IPS-20b (cell line): ENCODE measurements around the gene CTBP1.

Experiments used
- H3K27ac ChIP-seq: one replicate; pipeline ENCODE4 v1.5.1; 2013; ENCODE audit warnings: low read length
- H3K27me3 ChIP-seq: 2 replicates; pipeline ENCODE4 v1.6.1; 2013; ENCODE audit warnings: mild to moderate bottlenecking, low read length, inconsistent platforms; ENCODE audit not compliant: insufficient read depth
- H3K36me3 ChIP-seq: 2 replicates; pipeline ENCODE4 v1.6.1; 2013; ENCODE audit warnings: low read depth, mild to moderate bottlenecking, inconsistent platforms, low read length, moderate library complexity; ENCODE audit not compliant: insufficient read depth
- H3K4me1 ChIP-seq: 2 replicates; pipeline ENCODE4 v1.6.1; 2013; ENCODE audit warnings: mild to moderate bottlenecking, control low read depth, inconsistent platforms, low read length, moderate library complexity; ENCODE audit not compliant: insufficient read depth
- H3K4me3 ChIP-seq: 2 replicates; pipeline ENCODE4 v1.5.1; 2013; ENCODE audit warnings: mild to moderate bottlenecking, low read length, inconsistent platforms
- H3K9ac ChIP-seq: 2 replicates; pipeline ENCODE4 v1.6.1; 2013; ENCODE audit warnings: low read depth, mild to moderate bottlenecking, inconsistent platforms, low read length, moderate library complexity
- H3K9me3 ChIP-seq: 2 replicates; pipeline ENCODE4 v1.6.1; 2013; ENCODE audit warnings: mild to moderate bottlenecking, low read depth, low read length, inconsistent platforms; ENCODE audit not compliant: insufficient read depth

The CTBP1 gene

DNA sequence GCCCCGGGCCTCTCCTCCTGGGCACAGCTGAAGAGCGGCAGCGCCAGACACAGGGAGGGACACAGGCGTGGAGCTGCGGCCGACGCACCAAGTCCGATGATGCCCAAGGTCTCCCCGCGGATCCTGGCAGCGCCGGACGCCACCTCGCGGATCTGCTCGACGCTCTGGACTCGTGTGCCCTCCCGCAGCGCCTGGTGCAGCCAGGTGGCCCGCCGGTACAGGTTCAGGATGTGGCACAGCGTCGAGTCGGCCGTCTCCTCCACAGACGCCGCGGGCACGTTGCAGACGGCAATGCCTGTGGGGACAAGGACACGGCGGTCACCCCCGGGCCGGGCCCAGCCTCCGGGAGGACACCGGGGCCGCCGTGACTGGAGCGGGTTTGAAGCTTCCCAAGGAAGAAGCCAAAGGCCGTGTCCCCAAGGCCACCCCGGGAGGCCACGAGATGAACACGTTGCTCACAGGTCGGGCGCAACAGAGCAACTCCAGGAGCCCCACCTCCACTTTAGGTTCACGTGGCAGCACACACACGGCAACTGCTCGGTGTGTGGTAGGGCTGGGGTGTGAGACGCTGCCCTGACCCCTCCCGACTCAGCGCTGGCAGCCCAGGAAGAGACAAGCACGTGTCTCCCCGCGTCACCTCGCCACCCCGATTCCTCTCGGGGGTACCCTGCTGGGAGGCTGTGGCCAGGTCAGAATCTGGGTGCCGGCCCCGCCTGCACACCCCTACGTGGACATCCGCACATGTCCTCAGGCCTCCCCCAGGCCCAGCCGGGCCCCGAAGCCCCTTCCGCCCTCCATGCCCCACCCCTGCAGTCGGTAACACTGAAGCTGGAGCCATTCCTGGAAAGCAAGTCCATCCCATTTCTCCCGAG, 23.4 kb downstream of the CTBP1 start:
- Histone ChIP-seq H3K9ac (no peak overlapping the region), H3K36me3 (peaks cover 49% of the 10 kb centered on the region), H3K4me1 (no peaks in the 10 kb centered on the region), H3K4me3 (no peak overlapping the region), H3K27ac (no peak overlapping the region), H3K27me3 (no peaks in the 10 kb centered on the region), H3K9me3 (no peaks in the 10 kb centered on the region)

GRCh38 chr4:1223841-1224809, 24.8 kb downstream of the CTBP1 start:
- Histone ChIP-seq H3K4me3 (no peak overlapping the region), H3K4me1 (no peaks in the 10 kb centered on the region), H3K27me3 (no peaks in the 10 kb centered on the region), H3K36me3 (peaks cover 43% of the 10 kb centered on the region), H3K27ac (no peak overlapping the region), H3K9ac (no peak overlapping the region), H3K9me3 (no peaks in the 10 kb centered on the region)

GRCh38 chr4:1222938-1223690, 25.8 kb downstream of the CTBP1 start:
- Histone ChIP-seq H3K27ac (no peak overlapping the region), H3K36me3 (peaks cover 39% of the 10 kb centered on the region), H3K9ac (no peak overlapping the region), H3K9me3 (no peaks in the 10 kb centered on the region), H3K27me3 (no peaks in the 10 kb centered on the region), H3K4me3 (no peak overlapping the region), H3K4me1 (no peaks in the 10 kb centered on the region)

GRCh38 chr4:1222036-1222789, 26.7 kb downstream of the CTBP1 start:
- no peak overlapping the region for H3K9ac ChIP-seq
- H3K9me3 ChIP-seq, result no peaks in the 10 kb centered on the region
- no peak overlapping the region for H3K4me3 ChIP-seq
- H3K27me3 ChIP-seq, result no peaks in the 10 kb centered on the region
- H3K27ac ChIP-seq, result no peak overlapping the region
- H3K36me3 ChIP-seq, result peaks cover 30% of the 10 kb centered on the region
- no peaks in the 10 kb centered on the region for H3K4me1 ChIP-seq

- Histone ChIP-seq H3K9ac (no peak overlapping the region), H3K4me1 (no peaks in the 10 kb centered on the region), H3K27me3 (no peaks in the 10 kb centered on the region), H3K27ac (no peak overlapping the region), H3K36me3 (peaks cover 31% of the 10 kb centered on the region), H3K4me3 (no peak overlapping the region), H3K9me3 (no peaks in the 10 kb centered on the region)
These were observed 27.6 kb downstream of the CTBP1 start for GRCh38 chr4:1221155-1221870.

GRCh38 chr4:1220566-1220965, 28.4 kb downstream of the CTBP1 start:
- H3K36me3 ChIP-seq, result peaks cover 38% of the 10 kb centered on the region
- H3K9me3 ChIP-seq, result no peaks in the 10 kb centered on the region
- H3K4me1 ChIP-seq, result no peaks in the 10 kb centered on the region
- H3K9ac ChIP-seq, result no peak overlapping the region
- H3K27ac ChIP-seq, result no peak overlapping the region
- H3K27me3 ChIP-seq, result no peaks in the 10 kb centered on the region
- no peak overlapping the region for H3K4me3 ChIP-seq

GRCh38 chr4:1219566-1219950, 29.4 kb downstream of the CTBP1 start:
- H3K9ac ChIP-seq, result no peak overlapping the region
- no peak overlapping the region for H3K27ac ChIP-seq

GRCh38 chr4:1218634-1219565, 30.0 kb downstream of the CTBP1 start:
- H3K36me3 ChIP-seq, result peaks cover 36% of the 10 kb centered on the region
- H3K9ac ChIP-seq, result no peak overlapping the region
- H3K27ac ChIP-seq, result no peak overlapping the region
- H3K4me3 ChIP-seq, result no peak overlapping the region
- H3K9me3 ChIP-seq, result no peaks in the 10 kb centered on the region
- no peaks in the 10 kb centered on the region for H3K4me1 ChIP-seq
- no peaks in the 10 kb centered on the region for H3K27me3 ChIP-seq

More at GRCh38 chr4:1219566-1219950, 29.4 kb downstream of the CTBP1 start:
- H3K4me1 ChIP-seq, result no peaks in the 10 kb centered on the region
- no peaks in the 10 kb centered on the region for H3K27me3 ChIP-seq
- no peak overlapping the region for H3K4me3 ChIP-seq
- H3K36me3 ChIP-seq, result peaks cover 41% of the 10 kb centered on the region
- no peaks in the 10 kb centered on the region for H3K9me3 ChIP-seq

GRCh38 chr4:1217366-1217765, 31.6 kb downstream of the CTBP1 start:
- Histone ChIP-seq H3K9me3 (no peaks in the 10 kb centered on the region), H3K9ac (no peak overlapping the region), H3K27me3 (no peaks in the 10 kb centered on the region), H3K27ac (no peak overlapping the region), H3K36me3 (peaks cover 48% of the 10 kb centered on the region), H3K4me1 (no peaks in the 10 kb centered on the region), H3K4me3 (no peak overlapping the region)

DNA sequence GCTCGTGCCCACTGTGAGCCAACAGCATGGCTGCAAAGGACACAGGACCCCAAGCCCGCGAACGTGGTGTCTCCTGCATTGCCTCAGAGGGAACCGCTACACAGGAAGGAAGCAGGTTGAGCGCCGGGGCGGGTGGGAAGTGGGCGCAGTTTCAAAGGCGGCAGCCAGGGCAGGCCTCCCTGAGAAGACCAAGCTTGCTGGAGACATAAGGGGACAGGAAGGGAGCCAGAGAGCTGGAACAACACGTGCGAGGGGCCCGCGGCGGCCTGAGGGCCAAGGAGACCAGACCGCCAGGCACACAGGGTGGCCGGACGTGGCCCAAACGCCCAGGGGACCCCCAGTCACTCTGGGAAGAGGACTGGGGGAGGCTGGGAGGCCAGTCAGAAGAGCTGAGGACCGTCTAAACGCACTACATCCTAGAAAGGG, 32.0 kb downstream of the CTBP1 start:
- Histone ChIP-seq H3K4me1 (no peaks in the 10 kb centered on the region), H3K36me3 (peaks cover 48% of the 10 kb centered on the region), H3K4me3 (no peak overlapping the region), H3K27ac (no peak overlapping the region), H3K9ac (no peak overlapping the region), H3K27me3 (no peaks in the 10 kb centered on the region), H3K9me3 (no peaks in the 10 kb centered on the region)
